Measurements from ENCODE around the gene FKBP14. TPM values are rescaled to one million over a fixed set of nuclear protein-coding genes. Genes with fewer than 3 reads are reported as not detected.

The FKBP14 gene
- total RNA-seq, 1 donor from 2014 or later = 9.8 TPM

Other genes with a start within 250 kb of the FKBP14 start
- gene WIPF3, start 220.2 kb downstream of the FKBP14 start, total RNA-seq = not detected in 2 replicates
- gene SCRN1, start 36.9 kb downstream of the FKBP14 start, total RNA-seq = 61.4 and 69.3 TPM in 2 replicates
- gene PLEKHA8, start 1.7 kb upstream of the FKBP14 start, total RNA-seq = 11.8 and 13.0 TPM in 2 replicates
- gene MTURN, start 108.3 kb upstream of the FKBP14 start, total RNA-seq = 13.5 and 15.0 TPM in 2 replicates